ENCODE measurements around the gene RAB1B. TPM values are rescaled to one million over a fixed set of nuclear protein-coding genes. Genes with fewer than 3 reads are reported as not detected.

RAB1B gene
- total and polyA plus RNA-seq, 4 donors: 40.4 to 83.0 (median 51.3) TPM

DNA sequence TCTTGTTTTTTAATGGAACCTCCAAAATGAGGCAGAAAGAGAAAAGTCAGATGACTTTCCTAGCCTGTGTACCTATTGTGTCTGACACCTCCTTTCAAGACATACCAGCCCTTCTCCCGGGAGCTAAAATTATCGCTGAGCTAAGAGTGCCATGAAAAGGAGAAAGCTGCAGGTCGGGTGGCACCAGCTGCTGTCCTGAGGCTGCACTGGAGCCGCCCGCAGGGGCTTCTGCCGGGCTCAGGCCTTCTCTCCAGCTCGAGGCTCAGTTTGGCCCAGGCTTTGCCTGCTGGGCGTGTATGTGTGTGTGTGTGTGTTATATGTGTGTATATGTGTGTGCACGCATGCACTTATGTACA lies 27.7 kb upstream of the RAB1B start:
- Histone ChIP-seq H3K9ac (ENCODE audit: low read depth in 1 of 2, low read length in 2 of 2) (no peak overlapping the region), H3K36me3 (ENCODE audit: control insufficient read depth in 4 of 4, insufficient read depth in 3 of 4, low read depth in 1 of 4, low read length in 3 of 4) (peaks cover 0 to 24% (median 2%) of the 10 kb centered on the region in 4 donors), H3K9me3 (ENCODE audit: control insufficient read depth in 4 of 4, low read length in 3 of 4) (no peaks in the 10 kb centered on the region), H3K27me3 (ENCODE audit: control insufficient read depth in 4 of 4, insufficient read depth in 4 of 4, low read length in 3 of 4) (no peaks in the 10 kb centered on the region), H3K4me3 (ENCODE audit: low read depth in 1 of 3, low read length in 3 of 3) (no peak overlapping the region), H3K27ac (ENCODE audit: low read depth in 1 of 2, low read length in 2 of 2) (no peak overlapping the region), H3K4me1 (ENCODE audit: control insufficient read depth in 4 of 4, insufficient read depth in 4 of 4, low read length in 3 of 4) (no peaks in the 10 kb centered on the region)
- 90% methylated on average over 9 of the region's 9 CpGs for WGBS
- DNase-seq (ENCODE audit: low spot score): no peak
- TF ChIP-seq NR2F2 (IDR thresholded peaks at IDR 0.05): no peak
- no peak for TF ChIP-seq GABPA (IDR thresholded peaks at IDR 0.05 in 1 of 2, conservative IDR thresholded peaks at IDR 0.05 in 1 of 2)
- no peak for TF ChIP-seq HNF4G (IDR thresholded peaks at IDR 0.05)
- no peak for TF ChIP-seq ZBTB33 (IDR thresholded peaks at IDR 0.05)
- no peak for TF ChIP-seq FOXA2 (IDR thresholded peaks at IDR 0.05)

- H3K4me1 ChIP-seq (ENCODE audit: control insufficient read depth in 4 of 4, insufficient read depth in 4 of 4, low read length in 3 of 4): no peaks in the 10 kb centered on the region
- H3K27me3 ChIP-seq (ENCODE audit: control insufficient read depth in 4 of 4, insufficient read depth in 4 of 4, low read length in 3 of 4): no peaks in the 10 kb centered on the region
- no peak for DNase-seq (ENCODE audit: low spot score)
- no peak overlapping the region for H3K27ac ChIP-seq (ENCODE audit: low read depth in 1 of 2, low read length in 2 of 2)
- TF ChIP-seq YY1 (IDR thresholded peaks at IDR 0.05): no peak
- TF ChIP-seq SP1 (IDR thresholded peaks at IDR 0.05): no peak
- no peak for TF ChIP-seq TAF1 (conservative IDR thresholded peaks at IDR 0.05)
- TF ChIP-seq GABPA (IDR thresholded peaks at IDR 0.05 in 1 of 2, conservative IDR thresholded peaks at IDR 0.05 in 1 of 2): no peak
- no peak for TF ChIP-seq JUND (IDR thresholded peaks at IDR 0.05)
- no peak for TF ChIP-seq HNF4G (IDR thresholded peaks at IDR 0.05)
- no peak for TF ChIP-seq ZBTB33 (IDR thresholded peaks at IDR 0.05)
- TF ChIP-seq CTCF (IDR thresholded peaks at IDR 0.05; ENCODE audit: low read depth, low read length, missing input control): no peak
- TF ChIP-seq REST (IDR thresholded peaks at IDR 0.05): no peak
- no peak for TF ChIP-seq ATF3 (IDR thresholded peaks at IDR 0.05)
- no peak for TF ChIP-seq HNF4A (conservative IDR thresholded peaks at IDR 0.05)
- no peak overlapping the region for H3K4me3 ChIP-seq (ENCODE audit: low read depth in 1 of 3, low read length in 3 of 3)
- H3K36me3 ChIP-seq (ENCODE audit: control insufficient read depth in 4 of 4, insufficient read depth in 3 of 4, low read depth in 1 of 4, low read length in 3 of 4): peaks cover 0 to 20% (median 2%) of the 10 kb centered on the region in 4 donors
- WGBS: 89% methylated on average over 14 of the region's 14 CpGs
- H3K9ac ChIP-seq (ENCODE audit: low read depth in 1 of 2, low read length in 2 of 2): no peak overlapping the region
- H3K9me3 ChIP-seq (ENCODE audit: control insufficient read depth in 4 of 4, low read length in 3 of 4): no peaks in the 10 kb centered on the region
Observed at GRCh38 chr11:66242095-66242765, 26.2 kb upstream of the RAB1B start.
